K562 treated with DMSO at 1 percent for 4 hours (cell line): Measurements from ENCODE around the gene MLIP. TPM values are rescaled to one million over a fixed set of nuclear protein-coding genes. Genes with fewer than 3 reads are reported as not detected.

Source experiments
- total RNA-seq: library from RNA; unstranded; fragments of 300-600 nt; gene quantifications from 2 replicates; pipeline ENCODE4 v1.2.3, GENCODE V29; 2022; ENCODE audit not compliant: insufficient read depth

The MLIP gene, protein sequence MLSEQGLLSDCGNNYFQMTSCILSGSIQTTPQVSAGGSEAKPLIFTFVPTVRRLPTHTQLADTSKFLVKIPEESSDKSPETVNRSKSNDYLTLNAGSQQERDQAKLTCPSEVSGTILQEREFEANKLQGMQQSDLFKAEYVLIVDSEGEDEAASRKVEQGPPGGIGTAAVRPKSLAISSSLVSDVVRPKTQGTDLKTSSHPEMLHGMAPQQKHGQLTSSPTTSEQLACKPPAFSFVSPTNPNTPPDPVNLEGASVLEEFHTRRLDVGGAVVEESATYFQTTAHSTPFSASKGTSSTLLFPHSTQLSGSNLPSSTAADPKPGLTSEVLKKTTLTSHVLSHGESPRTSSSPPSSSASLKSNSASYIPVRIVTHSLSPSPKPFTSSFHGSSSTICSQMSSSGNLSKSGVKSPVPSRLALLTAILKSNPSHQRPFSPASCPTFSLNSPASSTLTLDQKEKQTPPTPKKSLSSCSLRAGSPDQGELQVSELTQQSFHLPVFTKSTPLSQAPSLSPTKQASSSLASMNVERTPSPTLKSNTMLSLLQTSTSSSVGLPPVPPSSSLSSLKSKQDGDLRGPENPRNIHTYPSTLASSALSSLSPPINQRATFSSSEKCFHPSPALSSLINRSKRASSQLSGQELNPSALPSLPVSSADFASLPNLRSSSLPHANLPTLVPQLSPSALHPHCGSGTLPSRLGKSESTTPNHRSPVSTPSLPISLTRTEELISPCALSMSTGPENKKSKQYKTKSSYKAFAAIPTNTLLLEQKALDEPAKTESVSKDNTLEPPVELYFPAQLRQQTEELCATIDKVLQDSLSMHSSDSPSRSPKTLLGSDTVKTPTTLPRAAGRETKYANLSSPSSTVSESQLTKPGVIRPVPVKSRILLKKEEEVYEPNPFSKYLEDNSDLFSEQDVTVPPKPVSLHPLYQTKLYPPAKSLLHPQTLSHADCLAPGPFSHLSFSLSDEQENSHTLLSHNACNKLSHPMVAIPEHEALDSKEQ
- total RNA-seq, result not detected in 2 replicates

DNA sequence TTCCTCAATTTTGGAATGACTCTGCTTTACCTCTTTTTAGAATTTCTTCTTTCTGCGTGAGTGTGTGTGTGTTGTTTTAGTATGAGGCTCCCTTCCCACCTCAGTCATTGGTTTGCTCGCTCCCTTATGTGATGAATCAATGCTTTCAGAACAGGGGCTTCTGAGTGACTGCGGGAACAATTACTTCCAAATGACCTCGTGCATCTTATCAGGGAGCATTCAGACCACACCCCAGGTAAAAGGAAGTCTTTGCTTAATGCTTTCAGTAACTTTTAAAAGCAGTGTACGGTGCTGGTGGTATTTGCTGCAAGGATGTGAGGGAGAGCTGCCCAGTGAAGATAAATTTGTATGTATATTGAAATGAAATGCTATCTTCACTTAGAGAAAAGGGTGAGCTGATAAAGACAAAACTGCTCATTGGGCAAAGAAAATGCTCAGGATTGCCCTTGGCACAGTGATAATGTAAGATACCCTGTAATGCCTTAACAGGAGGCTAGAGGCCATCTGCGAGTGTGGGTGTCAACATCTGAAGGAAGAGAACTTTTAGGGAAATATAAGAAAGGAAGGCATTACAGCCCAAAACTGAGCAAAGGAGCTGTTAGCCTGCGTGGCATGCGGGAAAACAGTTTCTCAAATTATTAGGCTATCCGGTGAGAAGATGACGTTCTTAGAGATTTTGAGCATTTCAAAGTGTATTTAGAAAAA is at the start of gene MLIP:
Gene MLIP, plus strand, starts transcription at position 103 of the 705 bp plus-strand sequence. Its CDS starts 37 bp downstream, at position 140.

DNA sequence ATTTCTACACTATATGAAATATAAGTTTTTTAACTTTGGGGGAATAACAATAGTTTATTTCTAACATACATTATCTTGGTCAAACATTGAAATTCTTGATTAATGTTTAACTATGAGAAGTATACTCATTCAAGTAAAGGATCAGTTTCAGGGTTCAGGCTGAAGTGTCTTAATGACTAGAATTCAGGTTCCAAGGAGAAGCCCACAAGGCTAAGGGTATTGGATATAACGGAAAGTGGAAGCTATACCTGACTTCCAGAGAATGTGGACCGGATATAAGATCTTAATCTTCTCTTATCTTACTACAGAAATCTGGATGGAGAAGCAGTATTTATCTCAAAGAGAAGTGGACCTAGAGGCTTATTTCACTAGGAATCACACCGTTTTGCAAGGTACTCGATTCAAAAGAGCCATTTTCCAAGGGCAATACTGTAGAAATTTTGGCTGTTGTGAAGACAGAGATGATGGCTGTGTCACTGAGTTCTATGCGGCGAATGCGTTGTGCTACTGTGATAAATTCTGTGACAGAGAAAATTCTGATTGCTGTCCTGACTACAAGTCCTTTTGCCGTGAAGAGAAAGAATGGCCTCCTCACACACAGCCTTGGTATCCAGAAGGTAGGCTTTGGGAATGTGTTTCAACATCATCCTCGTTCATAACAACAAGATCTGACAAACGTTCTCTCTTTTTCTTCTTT is 197.2 kb downstream of the MLIP start, which contains the start of gene TINAG:
Gene TINAG, plus strand, starts transcription at position 153 of the 697 bp plus-strand sequence. Its CDS starts 110 bp downstream, at position 263.

Other genes with a start within 250 kb of the MLIP start
- gene TINAG, start 197.0 kb downstream of the MLIP start, total RNA-seq, result not detected in 2 replicates